HUES48 (cell line): ENCODE results near the gene HOMER2.
"Not testable (repeated sequence)": the region's sequence is repeated elsewhere in the genome, so short reads cannot be mapped to it uniquely, and the experiment has no call there.

Experiments used
- H3K27ac ChIP-seq: one replicate; pipeline ENCODE4 v1.7.0; 2013; ENCODE audit warnings: low read depth, low read length, inconsistent platforms
- H3K27me3 ChIP-seq: 2 replicates; pipeline ENCODE4 v1.6.1; 2013; ENCODE audit warnings: mild to moderate bottlenecking, low read length; ENCODE audit not compliant: control insufficient read depth, insufficient read depth
- H3K36me3 ChIP-seq: 2 replicates; pipeline ENCODE4 v1.6.1; 2013; ENCODE audit warnings: low read length; ENCODE audit not compliant: control insufficient read depth, insufficient read depth
- H3K4me1 ChIP-seq: 2 replicates; pipeline ENCODE4 v1.6.1; 2013; ENCODE audit warnings: mild to moderate bottlenecking, low read length; ENCODE audit not compliant: control insufficient read depth, insufficient read depth
- H3K4me3 ChIP-seq: 2 replicates; pipeline ENCODE4 v1.5.1; 2013; ENCODE audit warnings: mild to moderate bottlenecking, low read depth, low read length
- H3K9ac ChIP-seq: 2 replicates; pipeline ENCODE4 v1.6.1; 2013; ENCODE audit warnings: mild to moderate bottlenecking, low read depth, low read length, moderate library complexity
- H3K9me3 ChIP-seq: 2 replicates; pipeline ENCODE4 v1.6.1; 2013; ENCODE audit warnings: low read length; ENCODE audit not compliant: control insufficient read depth, insufficient read depth

Gene HOMER2

GRCh38 chr15:82874961-82875360 is 77.6 kb downstream of the HOMER2 start:
- Histone ChIP-seq H3K9me3 (no peaks in the 10 kb centered on the region), H3K4me1 (no peaks in the 10 kb centered on the region), H3K36me3 (no peaks in the 10 kb centered on the region), H3K9ac (no peak overlapping the region), H3K27me3 (no peaks in the 10 kb centered on the region), H3K4me3 (no peak overlapping the region), H3K27ac (no peak overlapping the region)

- no peaks in the 10 kb centered on the region for H3K36me3 ChIP-seq
- no peak overlapping the region for H3K27ac ChIP-seq
- no peak overlapping the region for H3K4me3 ChIP-seq
- no peaks in the 10 kb centered on the region for H3K27me3 ChIP-seq
- H3K9ac ChIP-seq = no peak overlapping the region
- no peaks in the 10 kb centered on the region for H3K9me3 ChIP-seq
- no peaks in the 10 kb centered on the region for H3K4me1 ChIP-seq
Measured at GRCh38 chr15:82874267-82874666, 78.3 kb downstream of the HOMER2 start.

GRCh38 chr15:82873000-82873680 is 79.4 kb downstream of the HOMER2 start:
- no peak overlapping the region for H3K27ac ChIP-seq
- no peaks in the 10 kb centered on the region for H3K27me3 ChIP-seq
- H3K4me1 ChIP-seq = no peaks in the 10 kb centered on the region
- no peaks in the 10 kb centered on the region for H3K36me3 ChIP-seq
- no peaks in the 10 kb centered on the region for H3K9me3 ChIP-seq
- no peak overlapping the region for H3K9ac ChIP-seq
- H3K4me3 ChIP-seq = no peak overlapping the region

- Histone ChIP-seq H3K27me3 (no peaks in the 10 kb centered on the region), H3K27ac (no peak overlapping the region), H3K36me3 (no peaks in the 10 kb centered on the region), H3K4me1 (peaks cover 7% of the 10 kb centered on the region), H3K9ac (no peak overlapping the region), H3K4me3 (no peak overlapping the region), H3K9me3 (no peaks in the 10 kb centered on the region)
Measured at GRCh38 chr15:82871832-82872484, 80.6 kb downstream of the HOMER2 start.

- Histone ChIP-seq H3K27ac (no peak overlapping the region), H3K36me3 (no peaks in the 10 kb centered on the region), H3K9me3 (no peaks in the 10 kb centered on the region), H3K9ac (no peak overlapping the region), H3K4me3 (no peak overlapping the region), H3K27me3 (no peaks in the 10 kb centered on the region), H3K4me1 (peaks cover 7% of the 10 kb centered on the region)
Measured at GRCh38 chr15:82871358-82871757, 81.2 kb downstream of the HOMER2 start.

GRCh38 chr15:82870727-82871320 is 81.7 kb downstream of the HOMER2 start:
- H3K4me1 ChIP-seq = peaks cover 7% of the 10 kb centered on the region
- no peak overlapping the region for H3K9ac ChIP-seq
- no peaks in the 10 kb centered on the region for H3K36me3 ChIP-seq
- no peak overlapping the region for H3K4me3 ChIP-seq
- no peaks in the 10 kb centered on the region for H3K9me3 ChIP-seq
- H3K27ac ChIP-seq = no peak overlapping the region
- no peaks in the 10 kb centered on the region for H3K27me3 ChIP-seq

GRCh38 chr15:82865981-82866380 is 86.5 kb downstream of the HOMER2 start:
- not testable (repeated sequence) for H3K9me3 ChIP-seq, H3K27ac ChIP-seq, H3K4me3 ChIP-seq, H3K27me3 ChIP-seq, H3K4me1 ChIP-seq, H3K9ac ChIP-seq, H3K36me3 ChIP-seq

- H3K27me3 ChIP-seq, H3K4me3 ChIP-seq, H3K27ac ChIP-seq, H3K36me3 ChIP-seq, H3K9ac ChIP-seq, H3K9me3 ChIP-seq, H3K4me1 ChIP-seq: not testable (repeated sequence)
Measured at GRCh38 chr15:82865581-82865980, 86.9 kb downstream of the HOMER2 start.

- Histone ChIP-seq H3K9ac (no peak overlapping the region), H3K9me3 (no peaks in the 10 kb centered on the region), H3K4me3 (no peak overlapping the region), H3K4me1 (peaks cover 7% of the 10 kb centered on the region), H3K27me3 (no peaks in the 10 kb centered on the region), H3K27ac (no peak overlapping the region), H3K36me3 (no peaks in the 10 kb centered on the region)
Measured at GRCh38 chr15:82864967-82865366, 87.6 kb downstream of the HOMER2 start.

GRCh38 chr15:82862886-82863285 is 89.6 kb downstream of the HOMER2 start:
- Histone ChIP-seq H3K36me3 (no peaks in the 10 kb centered on the region), H3K9ac (no peak overlapping the region)

GRCh38 chr15:82858932-82859331 is 93.6 kb downstream of the HOMER2 start:
- Histone ChIP-seq H3K4me1 (no peaks in the 10 kb centered on the region), H3K27me3 (no peaks in the 10 kb centered on the region), H3K4me3 (no peak overlapping the region), H3K36me3 (no peaks in the 10 kb centered on the region), H3K9ac (no peak overlapping the region), H3K9me3 (no peaks in the 10 kb centered on the region), H3K27ac (no peak overlapping the region)

More at GRCh38 chr15:82862886-82863285, 89.6 kb downstream of the HOMER2 start:
- Histone ChIP-seq H3K27me3 (no peaks in the 10 kb centered on the region), H3K9me3 (no peaks in the 10 kb centered on the region), H3K4me1 (peaks cover 7% of the 10 kb centered on the region), H3K27ac (no peak overlapping the region), H3K4me3 (no peak overlapping the region)
